K562 (cell line): ENCODE data around the gene ADARB2. TPM values are rescaled to one million over a fixed set of nuclear protein-coding genes. Genes with fewer than 3 reads are reported as not detected.
A peak's percentile ranks its signal among the peaks of the same experiment; 100 is the strongest.

ENCODE experiments used
- CEBPB ChIP-seq: fragments of 450-650 bp; IDR thresholded peaks from 2 replicates; pipeline ENCODE4 v1.6.1; 2016; ENCODE audit warnings: missing genetic modification characterization, missing compliant biosample characterization
- CGGBP1 ChIP-seq: fragments of 250-450 bp; sonication (Bioruptor Pico); IDR thresholded peaks from 2 replicates; pipeline ENCODE4 v1.9.0; 2021; ENCODE audit warnings: mild to moderate bottlenecking
- COPS2 ChIP-seq: fragments of 450-650 bp; conservative IDR thresholded peaks from 2 replicates; pipeline ENCODE4 v1.6.1; 2016; ENCODE audit warnings: mild to moderate bottlenecking, moderate library complexity
- CREB1 ChIP-seq, 2 experiments: sonication (generic) in 1 of 2; formaldehyde crosslinking in 1 of 2; IDR thresholded peaks; 2 replicates each; pipeline versions ENCODE4 v1.6.1 to v1.8.0; 2012 to 2022; ENCODE audit warnings: inconsistent platforms in 1 of 2, mild to moderate bottlenecking in 1 of 2, missing genetic modification reagents in 1 of 2, moderate library complexity in 1 of 2
- DLX4 ChIP-seq: fragments of 250-450 bp; sonication (Bioruptor Pico); IDR thresholded peaks from 2 replicates; pipeline ENCODE4 v1.6.1; 2021; ENCODE audit warnings: mild to moderate bottlenecking
- DNMT1 ChIP-seq: fragments of 450-650 bp; IDR thresholded peaks from 2 replicates; pipeline ENCODE4 v1.6.1; 2016; ENCODE audit warnings: antibody characterized with exemption, mild to moderate bottlenecking
- DPF2 ChIP-seq: fragments of 450-650 bp; IDR thresholded peaks from 2 replicates; pipeline ENCODE4 v1.6.1; 2016
- FOXA3 ChIP-seq, 2 experiments: fragments of 450-650 bp in 1 of 2; sonication (generic) in 1 of 2; formaldehyde crosslinking; IDR thresholded peaks in 1 of 2; conservative IDR thresholded peaks in 1 of 2; 2 replicates each; pipeline versions ENCODE4 v1.4.0 to v1.8.0; 2020 to 2022; ENCODE audit warnings: mild to moderate bottlenecking in 2 of 2, missing genetic modification reagents in 1 of 2
- FOXK1 ChIP-seq: sonication (generic); formaldehyde crosslinking; IDR thresholded peaks from 2 replicates; pipeline ENCODE4 v1.8.0; 2022; ENCODE audit warnings: missing genetic modification reagents, mild to moderate bottlenecking, borderline replicate concordance
- HDAC2 ChIP-seq: fragments of 450-650 bp; IDR thresholded peaks from 2 replicates; pipeline ENCODE4 v1.6.1; 2016; ENCODE audit warnings: mild to moderate bottlenecking
- IFI16 ChIP-seq: fragments of 250-450 bp; sonication (Bioruptor Pico); IDR thresholded peaks from 2 replicates; pipeline ENCODE4 v2.1.2; 2022; ENCODE audit warnings: mild to moderate bottlenecking, inconsistent platforms
- LEF1 ChIP-seq: fragments of 450-650 bp; IDR thresholded peaks from 2 replicates; pipeline ENCODE4 v1.6.1; 2016; ENCODE audit warnings: mild to moderate bottlenecking
- NRF1 ChIP-seq, 2 experiments: fragments of 450-650 bp; IDR thresholded peaks in 1 of 2; conservative IDR thresholded peaks in 1 of 2; 2 replicates each; pipeline ENCODE4 v1.6.1; 2014; ENCODE audit warnings: mild to moderate bottlenecking in 2 of 2
- RBBP5 ChIP-seq: fragments of 200-600 bp; sonication (generic); IDR thresholded peaks from 2 replicates; pipeline ENCODE4 v1.6.1; 2012; ENCODE audit warnings: borderline replicate concordance, mild to moderate bottlenecking, low read length, control low read depth, inconsistent platforms; ENCODE audit not compliant: insufficient read depth, poor library complexity, severe bottlenecking
- REST ChIP-seq, 2 experiments: fragments of 450-650 bp; formaldehyde crosslinking in 1 of 2; IDR thresholded peaks; 2 replicates each; pipeline versions ENCODE4 v1.4.0 to v1.6.1; 2014 to 2020; ENCODE audit warnings: mild to moderate bottlenecking in 2 of 2, borderline replicate concordance in 1 of 2, low read depth in 1 of 2
- SIRT6 ChIP-seq: IDR thresholded peaks from one replicate; pipeline ENCODE4 v1.6.1; 2012; ENCODE audit warnings: low read depth, mild to moderate bottlenecking, control low read depth, inconsistent platforms, low read length, moderate library complexity
- YBX1 ChIP-seq: fragments of 450-650 bp; IDR thresholded peaks from 2 replicates; pipeline ENCODE4 v1.7.1; 2016; ENCODE audit warnings: mild to moderate bottlenecking
- ZNF232 ChIP-seq: sonication (generic); formaldehyde crosslinking; IDR thresholded peaks from 2 replicates; pipeline ENCODE4 v1.8.0; 2022; ENCODE audit warnings: mild to moderate bottlenecking, missing genetic modification reagents
- ZNF3 ChIP-seq: fragments of 250-450 bp; sonication (Bioruptor Pico); IDR thresholded peaks from 2 replicates; pipeline ENCODE4 v1.5.0; 2021; ENCODE audit warnings: mild to moderate bottlenecking, moderate library complexity
- polyA plus RNA-seq, 8 experiments: library from polyadenylated mRNA; depleted of rRNA in 4 of 8; stranded (reverse) in 5 of 8; unstranded in 3 of 8; fragments of >200 nt; fragmentation: Nextera tagmentation in 2 of 8; fragmentation: Illumina TruSeq in 1 of 8; extraction: Ambion mirVana in 2 of 8; extraction: Trizol in 1 of 8; gene quantifications; 2 replicates each; pipeline versions ENCODE4 v1.2.1 to v1.2.3, GENCODE V29; 2011 to 2014; ENCODE audit warnings: inconsistent platforms in 1 of 8, missing spikeins in 1 of 8
- total RNA-seq, 7 experiments: library from RNA; depleted of rRNA in 6 of 7; stranded (reverse); fragments of >200 nt in 6 of 7; fragmentation: Illumina TruSeq in 2 of 7; extraction: Trizol in 2 of 7; gene quantifications; 2 replicates each; pipeline versions ENCODE4 v1.2.1 to v1.2.3, GENCODE V29; 2011 to 2021; ENCODE audit warnings: low replicate concordance in 1 of 7

ADARB2 gene
- total and polyA plus RNA-seq, 9 of the 15 experiments (the other 6 are each of a cell fraction or from before 2014, with no cell fraction given) = not detected

- no peak for TF ChIP-seq ZNF3 (CRISPR knock-in tag)
- TF ChIP-seq YBX1 = no peak
- TF ChIP-seq NRF1 (conservative IDR thresholded peaks at IDR 0.05 in 1 of 2, IDR thresholded peaks at IDR 0.05 in 1 of 2) = peak; percentile 91 to 92
- TF ChIP-seq CEBPB (tag) = peak; percentile 94
- TF ChIP-seq RBBP5 = peak; percentile 33
- no peak for TF ChIP-seq COPS2
- TF ChIP-seq DNMT1 = no peak
- TF ChIP-seq CGGBP1 (CRISPR knock-in tag) = no peak
- 0 out of 2 replicates have a peak, but pooled peaks have one; percentile 33 for TF ChIP-seq FOXK1 (CRISPR knock-in tag)
- TF ChIP-seq CREB1 (IDR thresholded peaks at IDR 0.05) = peak; percentile 100
- peak; percentile 99 for TF ChIP-seq CREB1 (CRISPR knock-in tag; IDR thresholded peaks at IDR 0.05)
- TF ChIP-seq ZNF232 (CRISPR knock-in tag) = no peak
- peak; percentile 82 for TF ChIP-seq LEF1
- TF ChIP-seq DPF2 = no peak
- TF ChIP-seq IFI16 = no peak
- TF ChIP-seq FOXA3 (CRISPR knock-in tag; conservative IDR thresholded peaks at IDR 0.05 in 1 of 2, IDR thresholded peaks at IDR 0.05 in 1 of 2) = no peak
- no peak for TF ChIP-seq DLX4 (CRISPR knock-in tag)
- 0 out of 2 replicates have a peak, but pooled peaks have one; percentile 45 for TF ChIP-seq HDAC2
- no peak for TF ChIP-seq REST (IDR thresholded peaks at IDR 0.05; ENCODE audit: borderline replicate concordance)
- no peak for TF ChIP-seq REST (CRISPR knock-in tag; IDR thresholded peaks at IDR 0.05; ENCODE audit: low read depth)
- no peak for TF ChIP-seq SIRT6
Measured at GRCh38 chr10:1159131-1160061, 577.9 kb downstream of the ADARB2 start (continued).
